Measurements from ENCODE around the gene SYDE2.
"Not testable (repeated sequence)": the region's sequence is repeated elsewhere in the genome, so short reads cannot be mapped to it uniquely, and the experiment has no call there.

SYDE2 gene

DNA sequence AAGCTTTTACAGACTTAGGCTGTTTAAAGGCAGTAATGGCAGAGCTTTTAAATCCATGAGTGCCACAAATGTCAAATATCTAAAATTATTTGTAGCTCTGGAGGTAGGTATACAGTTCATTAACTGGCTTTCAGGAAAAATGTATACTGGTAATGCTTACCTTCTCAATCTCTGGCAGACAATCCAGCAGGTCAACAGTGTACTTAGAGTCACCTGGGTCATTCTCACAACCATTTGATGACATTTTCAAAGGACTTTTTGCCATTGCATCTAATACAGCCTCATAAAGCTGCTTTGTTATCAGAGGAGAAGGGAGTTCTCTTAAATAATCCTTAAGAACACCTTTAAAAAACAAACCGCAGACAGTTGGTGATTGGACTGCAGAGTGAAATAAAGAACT, 31.9 kb downstream of the SYDE2 start:
- no peak for DNase-seq

DNA sequence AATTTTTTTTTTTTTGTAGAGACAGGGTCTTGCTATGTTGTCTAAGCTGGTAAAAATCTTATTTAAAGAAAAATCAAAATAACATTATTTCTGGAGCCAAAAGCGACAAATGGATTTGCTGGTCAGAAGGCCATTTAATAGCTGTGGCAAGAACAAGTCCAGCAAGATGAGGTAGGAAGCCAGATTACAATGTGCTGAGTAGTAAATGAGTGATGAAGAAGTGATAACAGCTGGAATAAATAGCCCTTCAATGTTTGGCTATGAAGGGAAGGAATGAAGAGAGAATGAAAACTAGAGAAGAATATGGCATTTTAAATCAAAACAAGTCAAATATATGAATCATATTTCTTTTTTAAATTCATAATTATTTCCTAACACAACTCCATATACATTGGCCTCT, 34.5 kb downstream of the SYDE2 start:
- DNase-seq, result no peak

DNA sequence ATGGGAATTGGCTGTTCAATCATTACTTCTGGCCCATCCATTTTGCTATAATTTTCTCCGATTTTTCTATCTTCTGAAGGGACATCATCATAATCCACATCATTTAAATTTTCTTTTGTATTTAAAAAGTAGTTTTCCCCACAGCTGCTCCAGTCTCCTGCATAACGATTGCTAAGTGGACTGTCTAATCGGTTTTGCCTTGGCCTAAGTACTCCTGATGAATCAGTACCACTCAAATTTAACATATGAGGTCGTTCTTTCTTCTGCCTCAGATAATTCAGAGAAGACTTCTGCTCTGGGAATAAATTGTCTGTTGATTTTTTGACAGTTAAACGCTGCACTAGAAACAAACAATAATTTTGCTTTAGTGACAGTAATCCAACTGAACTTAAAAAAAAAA, 41.9 kb downstream of the SYDE2 start:
- no peak for DNase-seq

DNA sequence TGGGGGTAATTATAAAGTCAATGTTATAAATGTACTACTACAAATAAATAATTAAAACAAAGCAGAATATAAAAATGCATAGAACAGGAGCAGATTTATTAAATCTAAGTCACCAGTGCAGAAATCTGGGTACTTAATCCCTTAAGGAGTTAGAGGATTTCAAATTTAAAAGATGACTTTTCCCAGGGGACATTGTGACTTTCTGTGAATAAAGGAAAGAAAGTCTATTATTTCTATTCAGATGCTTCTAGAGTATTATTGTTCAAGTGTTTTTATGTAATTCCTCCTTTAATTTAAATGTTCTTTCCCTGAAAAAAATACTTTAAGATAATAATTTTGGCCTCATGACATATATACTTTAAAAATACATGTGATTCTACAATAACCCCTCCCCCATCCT, 43.4 kb downstream of the SYDE2 start:
- DNase-seq, result no peak

DNA sequence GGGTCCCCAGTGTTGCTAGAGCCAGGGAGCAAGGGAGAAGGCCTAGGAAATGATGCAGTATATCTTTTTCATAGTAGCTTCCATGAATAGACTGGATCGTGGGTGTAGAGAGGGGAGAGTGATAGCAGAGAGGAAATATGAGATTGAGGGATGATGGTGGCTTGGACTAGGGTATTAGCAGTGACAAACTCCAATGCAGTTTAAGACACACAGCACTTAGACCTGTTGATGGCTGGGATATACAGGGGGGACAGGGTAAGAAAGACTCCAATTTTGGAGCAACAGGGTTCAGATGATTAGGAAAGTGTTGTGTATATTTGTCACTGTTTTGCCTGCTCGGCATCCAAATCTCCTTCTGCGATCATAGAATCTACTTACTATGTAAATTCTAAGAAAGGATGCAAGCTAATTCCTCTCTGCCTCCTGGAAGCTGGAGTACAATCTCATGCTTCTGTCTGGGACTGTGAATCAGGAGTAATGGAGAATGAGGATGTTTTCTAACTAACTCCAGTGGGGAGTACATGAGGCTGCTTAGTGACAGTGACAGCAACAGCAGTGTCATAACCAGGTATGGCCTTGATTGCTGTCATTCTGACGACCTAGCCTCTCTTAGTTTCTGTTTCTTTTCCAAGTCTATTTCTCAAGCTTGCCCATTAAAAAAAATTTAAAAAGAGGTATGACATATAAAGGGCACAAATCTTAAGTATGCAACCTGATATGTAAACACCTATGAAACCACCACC, 47.5 kb downstream of the SYDE2 start:
- DNase-seq, result no peak

DNA sequence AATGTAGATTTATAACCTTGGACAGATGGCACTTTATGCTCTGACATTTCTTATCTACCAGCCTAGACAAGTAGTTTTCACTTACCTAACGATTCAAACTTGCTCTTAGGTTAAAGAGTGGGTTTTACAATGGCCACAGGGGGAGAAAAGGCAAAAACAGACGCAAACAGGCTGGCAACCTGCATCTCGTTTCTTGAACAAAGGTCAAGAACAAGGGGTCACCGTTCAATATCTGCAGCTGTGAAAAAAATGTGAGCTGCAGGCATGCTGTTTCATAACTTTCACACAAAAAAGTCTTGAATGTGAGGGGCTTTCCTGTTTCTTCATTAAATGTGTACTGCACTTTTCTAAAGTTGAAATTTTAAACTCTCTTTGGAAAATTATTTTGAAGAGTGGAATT, 49.4 kb downstream of the SYDE2 start:
- DNase-seq, result no peak

DNA sequence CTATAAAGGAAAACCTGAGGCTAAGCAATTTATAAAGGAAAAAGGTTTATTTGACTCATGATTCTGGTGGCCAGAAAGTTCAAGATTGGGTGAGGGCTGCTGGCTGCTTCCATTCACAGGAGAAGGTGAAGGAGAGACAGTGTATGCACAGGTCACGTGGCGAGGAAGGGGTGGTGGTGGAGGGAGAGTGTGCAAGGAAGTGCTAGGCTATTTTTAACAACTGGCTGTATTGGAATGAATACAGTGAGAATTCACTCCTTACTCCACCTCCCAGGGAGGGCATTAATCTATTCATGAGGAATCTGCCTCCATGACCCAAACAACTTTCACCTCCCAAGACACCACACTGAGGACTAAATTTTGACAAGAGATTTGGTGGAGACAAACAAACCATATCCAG, 51.0 kb downstream of the SYDE2 start:
- DNase-seq, result no peak

DNA sequence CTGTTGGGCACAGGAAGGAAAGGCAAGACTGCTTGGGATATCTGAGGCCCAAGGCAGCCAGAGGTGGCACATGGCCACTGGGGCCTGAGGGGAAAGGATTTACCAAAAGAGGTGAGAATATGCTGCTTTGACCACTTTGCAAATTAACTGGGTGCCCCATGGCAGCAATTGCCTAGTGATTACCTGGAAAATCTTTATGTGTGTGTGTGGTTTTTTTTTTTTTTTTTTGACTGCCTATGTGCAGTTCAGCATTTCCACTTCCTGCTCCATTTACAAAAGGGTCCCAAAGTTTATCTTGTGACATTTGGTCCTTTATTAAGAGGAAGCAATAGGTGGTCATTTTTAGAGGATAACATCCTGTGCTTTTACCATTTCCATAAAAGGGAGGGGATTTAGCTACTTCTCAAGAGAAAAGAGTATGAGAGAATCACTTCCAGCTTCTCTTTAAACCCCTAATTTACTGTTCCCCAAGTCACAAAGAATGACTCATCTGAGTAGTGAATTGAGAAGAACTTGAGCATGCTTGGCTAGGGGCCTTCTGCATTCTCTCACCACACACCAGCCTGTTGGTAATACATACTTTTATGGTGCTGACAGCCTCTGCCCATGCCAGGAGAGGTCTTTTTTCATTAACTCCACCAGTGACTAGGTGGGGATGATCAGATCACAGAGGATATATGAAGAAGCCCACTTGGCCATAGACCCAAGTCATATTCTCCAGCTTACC, 52.1 kb downstream of the SYDE2 start:
- DNase-seq, result no peak

DNA sequence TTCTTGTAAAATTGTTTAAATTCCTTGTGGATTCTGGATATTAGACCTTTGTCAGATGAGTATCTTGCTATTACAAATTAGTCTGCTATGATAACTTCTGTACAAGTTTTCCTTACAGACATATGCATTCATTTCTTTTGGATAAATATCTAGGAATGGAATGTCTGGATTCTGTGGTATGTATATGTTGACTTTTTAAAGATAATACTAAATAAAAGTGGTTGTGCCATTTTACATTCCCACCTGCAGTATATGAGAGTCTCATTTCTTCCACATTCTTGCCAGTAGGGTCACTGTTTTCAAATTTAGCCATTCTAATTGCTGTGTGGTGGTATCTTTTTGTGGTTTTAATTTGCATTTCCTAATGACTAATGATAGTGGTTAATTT, 53.9 kb downstream of the SYDE2 start:
- no peak for DNase-seq

DNA sequence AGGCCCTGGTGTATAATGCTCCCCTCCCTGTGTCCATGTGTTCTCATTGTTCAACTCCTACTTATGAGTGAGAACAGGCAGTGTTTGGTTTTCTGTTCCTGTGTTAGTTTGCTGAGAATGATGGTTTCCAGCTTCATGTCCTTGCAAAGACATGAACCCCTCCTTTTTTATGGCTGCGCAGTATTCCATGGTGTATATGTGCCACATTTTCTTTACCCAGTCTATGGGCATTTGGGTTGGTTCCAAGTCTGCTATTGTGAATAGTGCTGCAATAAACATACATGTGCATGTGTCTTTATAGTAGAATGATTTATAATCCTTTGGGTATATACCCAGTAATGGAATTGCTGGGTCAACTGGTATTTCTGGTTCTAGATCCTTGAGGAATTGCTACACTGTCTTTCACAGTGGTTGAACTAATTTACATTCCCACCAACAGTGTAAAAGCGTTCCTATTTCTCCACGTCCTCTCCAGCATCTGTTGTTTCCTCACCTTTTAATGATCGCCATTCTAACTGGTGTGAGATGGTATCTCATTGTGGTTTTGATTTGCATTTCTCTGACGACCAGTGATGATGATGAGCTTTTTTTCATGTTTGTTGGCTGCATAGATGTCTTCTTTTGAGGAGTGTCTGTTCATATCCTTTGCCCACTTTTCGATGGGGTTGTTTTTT, 54.4 kb downstream of the SYDE2 start:
- DNase-seq, result not testable (repeated sequence)

DNA sequence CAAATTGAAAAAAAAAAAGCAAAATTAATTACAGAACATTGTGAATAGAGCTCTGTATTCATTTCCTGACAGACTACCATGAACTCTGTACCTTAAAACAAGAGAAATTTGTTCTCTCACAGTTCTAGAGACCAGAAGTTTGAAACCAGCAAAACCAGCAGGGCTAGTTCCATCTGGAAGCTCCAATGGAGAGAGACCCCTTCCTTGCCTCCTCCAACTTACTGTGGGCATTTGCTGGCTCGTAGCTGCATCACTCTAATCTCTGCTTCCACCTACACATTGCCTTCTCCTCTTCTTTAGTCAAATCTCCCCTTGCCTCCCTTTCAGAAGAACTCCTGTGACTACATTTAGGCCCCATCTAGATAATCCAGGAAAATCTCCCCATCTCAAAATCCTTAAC, 56.5 kb downstream of the SYDE2 start:
- no peak for DNase-seq

DNA sequence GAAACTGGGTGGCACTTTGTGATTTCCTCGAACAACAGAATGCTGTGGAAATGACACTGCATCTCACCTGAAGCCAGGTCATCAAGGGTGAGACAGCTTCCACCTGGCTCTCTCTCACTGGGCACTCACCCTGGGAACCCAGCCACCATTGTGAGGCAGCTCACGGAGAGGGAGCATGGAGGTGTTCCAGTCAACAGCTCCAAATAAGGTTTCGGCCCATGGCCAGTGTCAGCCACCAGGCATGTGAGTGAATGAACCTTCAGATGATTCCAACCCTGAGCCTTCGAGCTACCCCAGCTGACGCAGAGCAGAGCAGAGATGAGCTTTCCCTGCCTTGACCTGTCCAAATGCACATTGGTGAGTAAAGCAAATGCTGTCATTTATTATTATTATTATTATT, 58.1 kb downstream of the SYDE2 start:
- no peak for DNase-seq

DNA sequence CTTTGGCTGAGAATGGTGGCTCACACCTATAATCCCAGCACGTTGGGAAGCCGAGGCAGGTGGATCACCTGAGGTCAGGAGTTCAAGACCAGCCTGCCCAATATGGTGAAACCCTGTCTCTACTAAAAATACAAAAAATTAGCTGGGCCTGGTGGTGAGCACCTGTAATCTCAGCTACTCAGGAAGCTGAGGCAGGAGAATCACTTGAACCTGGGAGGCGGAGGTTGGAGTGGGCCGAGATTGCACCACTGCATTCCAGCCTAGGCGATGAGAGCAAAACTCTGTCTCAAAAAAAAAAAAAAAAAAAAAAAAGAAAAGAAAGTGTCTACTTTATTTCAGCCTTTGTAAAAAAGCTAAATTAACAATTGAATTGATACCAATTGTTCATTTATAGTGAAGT, 62.4 kb downstream of the SYDE2 start:
- DNase-seq, result not testable (repeated sequence)

DNA sequence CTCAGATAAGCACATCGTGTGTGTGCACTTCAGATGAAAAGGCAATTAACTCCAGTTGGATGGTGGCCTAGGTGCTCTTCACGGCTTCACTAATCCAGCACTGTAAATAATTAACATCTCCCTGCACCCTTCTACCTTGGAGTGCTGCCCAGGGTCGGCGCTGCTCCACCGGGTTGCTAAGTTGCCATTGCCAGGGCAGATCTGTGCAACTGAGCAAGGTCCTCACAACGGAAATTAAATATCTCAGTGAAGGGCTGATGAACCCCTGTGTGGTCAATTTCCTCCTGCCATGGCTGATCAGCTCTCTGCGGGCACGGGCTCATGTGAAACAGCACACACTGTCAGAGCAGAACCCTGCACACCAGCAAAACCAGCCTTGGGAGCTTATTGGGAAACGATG, 63.2 kb downstream of the SYDE2 start:
- DNase-seq, result no peak

DNA sequence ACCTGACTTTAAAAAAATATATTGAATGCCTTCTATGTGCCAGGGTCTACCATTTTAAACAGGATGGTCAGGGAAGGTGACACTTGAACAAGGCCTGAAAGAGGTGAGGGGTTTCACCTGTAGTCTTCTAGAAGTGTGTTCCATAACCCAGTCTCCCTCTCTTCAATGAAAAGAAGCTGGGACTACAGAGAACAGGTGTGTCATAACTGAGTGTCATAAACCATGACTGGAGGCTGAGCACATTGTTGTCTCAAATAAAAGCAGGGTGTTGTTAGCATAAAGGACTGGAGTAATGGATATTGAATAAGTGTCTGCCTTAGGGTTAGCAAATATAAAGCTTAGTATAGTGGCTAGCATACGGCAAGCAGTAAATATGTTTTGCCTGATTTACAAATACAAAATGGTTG, 65.4 kb downstream of the SYDE2 start:
- no peak for DNase-seq

DNA sequence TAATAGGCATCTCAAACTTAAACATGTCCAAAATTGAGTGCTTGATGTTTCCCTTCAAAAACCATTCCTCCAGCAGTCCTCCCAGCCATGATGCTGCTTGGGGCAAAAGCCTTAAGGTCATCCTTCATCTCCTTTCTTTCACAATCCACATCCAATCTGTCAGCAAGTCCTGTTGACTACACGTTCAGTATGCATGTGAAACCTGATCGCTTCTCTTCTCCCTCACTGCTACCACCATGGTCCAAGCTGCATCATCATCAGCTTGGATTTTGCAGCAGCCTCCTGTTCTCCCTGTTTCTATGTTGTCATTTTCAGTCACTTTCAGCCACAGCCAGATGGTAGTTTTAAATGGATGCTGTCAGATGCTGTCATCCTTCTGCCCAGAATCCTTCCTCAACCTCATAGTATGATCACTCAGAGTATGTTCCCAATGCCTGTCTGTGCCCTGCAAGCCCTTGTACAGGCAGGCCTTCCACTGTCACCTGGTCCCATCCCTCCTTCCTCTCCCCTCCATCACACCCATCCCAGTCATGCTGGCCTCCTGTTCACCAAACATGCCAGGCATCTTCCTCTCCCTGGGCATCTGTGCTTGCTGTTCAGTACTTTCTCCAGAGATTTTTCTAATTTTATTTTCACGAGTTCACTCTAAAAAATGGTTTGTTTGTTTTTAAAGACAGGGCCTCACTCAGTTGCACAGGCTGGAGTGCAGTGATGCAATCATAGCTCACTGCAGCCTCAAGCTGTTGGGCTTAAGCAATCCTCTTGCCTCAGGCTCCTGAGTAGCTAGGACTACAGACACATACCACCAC, 66.0 kb downstream of the SYDE2 start:
- no peak for DNase-seq

DNA sequence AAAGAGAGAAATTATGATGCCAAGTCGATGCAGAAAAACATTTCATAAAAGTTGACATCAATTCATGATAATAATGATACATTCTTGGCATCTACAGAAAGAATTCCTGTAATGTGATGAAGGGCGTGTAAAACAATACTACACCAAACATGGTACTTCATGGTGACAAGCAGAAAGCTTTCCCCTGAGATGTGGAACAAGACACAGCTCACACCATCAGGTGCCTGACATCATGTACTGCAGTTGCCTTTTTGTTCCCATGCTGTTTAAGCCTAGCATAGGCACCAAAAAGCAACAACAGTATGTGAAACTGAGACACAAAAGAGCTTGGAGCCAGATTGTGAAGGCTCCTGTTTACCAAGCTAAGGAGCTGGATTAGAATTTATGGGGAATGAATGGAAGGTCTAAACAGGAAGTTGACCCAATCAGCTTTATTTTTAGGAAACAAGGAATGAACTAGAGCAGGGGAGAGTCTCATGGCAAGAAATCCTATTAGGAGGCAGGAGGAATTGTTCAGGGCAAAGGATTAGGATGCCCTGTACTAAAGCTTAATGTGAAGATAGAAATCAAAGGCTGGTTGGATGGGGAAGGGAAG, 67.2 kb downstream of the SYDE2 start:
- no peak for DNase-seq

DNA sequence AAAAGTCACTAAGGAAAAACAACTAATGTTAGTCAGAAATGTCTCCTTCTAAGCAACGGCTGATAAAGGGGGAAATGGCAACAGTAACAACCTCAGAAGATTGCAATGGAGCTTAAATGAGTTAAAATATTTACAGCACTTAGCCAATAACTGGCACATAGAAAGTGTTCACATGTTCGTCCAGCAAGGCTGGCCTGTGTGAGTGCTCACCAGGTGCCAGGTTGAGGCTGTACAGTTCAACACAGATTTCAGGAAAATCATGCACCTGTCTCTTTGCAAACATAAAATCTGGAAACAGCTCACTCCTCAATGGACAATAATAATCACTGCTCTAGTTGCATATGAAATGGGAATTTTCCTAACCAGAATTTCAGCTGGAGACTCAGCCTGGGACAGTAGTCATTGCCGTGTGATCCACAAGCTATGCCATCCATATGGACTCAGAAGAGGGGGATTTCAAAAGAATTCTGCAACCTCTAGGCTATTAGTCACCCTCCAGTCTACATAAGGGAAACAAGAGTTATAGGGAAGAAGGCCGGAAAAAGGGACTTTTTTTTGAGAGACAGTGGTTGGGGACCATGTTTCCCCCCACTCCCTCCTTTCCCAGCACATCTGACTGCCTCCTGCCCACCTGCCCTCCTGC, 68.6 kb downstream of the SYDE2 start:
- no peak for DNase-seq

DNA sequence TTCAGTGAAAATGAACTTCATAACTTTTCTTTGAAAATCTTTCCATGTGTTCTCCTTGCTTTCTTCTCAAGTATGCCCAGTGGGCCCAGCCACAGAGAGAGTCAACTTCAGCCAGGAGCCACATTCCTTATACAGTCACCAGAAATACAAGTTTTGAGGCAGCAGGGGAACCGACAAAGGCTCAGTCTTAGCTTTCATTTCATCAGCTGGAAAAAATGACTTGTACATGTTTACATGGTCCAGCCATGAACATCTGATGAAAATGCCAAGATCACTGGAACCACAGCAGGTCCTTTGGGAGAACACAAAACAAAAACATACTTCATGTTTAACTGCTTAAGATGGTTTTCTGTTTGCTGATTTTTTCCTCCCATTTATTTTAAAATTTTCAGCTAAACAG, 72.5 kb downstream of the SYDE2 start:
- no peak for DNase-seq

DNA sequence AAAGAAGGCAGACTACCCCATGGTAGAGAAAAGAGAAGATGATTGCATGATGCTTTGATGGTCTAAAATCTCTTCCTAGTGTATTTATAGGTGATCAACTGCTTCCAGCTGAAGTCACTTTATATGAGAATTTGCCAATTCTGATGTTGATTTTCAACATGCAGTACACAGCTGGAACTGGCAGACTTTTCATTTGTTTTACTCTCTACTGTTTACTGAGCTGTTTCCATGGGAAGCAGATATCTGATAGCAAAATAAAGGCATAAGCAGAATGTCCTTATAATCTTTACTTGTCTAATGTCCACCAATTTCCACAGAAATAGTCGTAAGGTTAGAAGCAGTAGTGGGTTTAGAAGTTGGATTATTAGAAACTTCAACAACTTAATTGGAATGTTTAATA, 74.9 kb downstream of the SYDE2 start:
- DNase-seq, result no peak

DNA sequence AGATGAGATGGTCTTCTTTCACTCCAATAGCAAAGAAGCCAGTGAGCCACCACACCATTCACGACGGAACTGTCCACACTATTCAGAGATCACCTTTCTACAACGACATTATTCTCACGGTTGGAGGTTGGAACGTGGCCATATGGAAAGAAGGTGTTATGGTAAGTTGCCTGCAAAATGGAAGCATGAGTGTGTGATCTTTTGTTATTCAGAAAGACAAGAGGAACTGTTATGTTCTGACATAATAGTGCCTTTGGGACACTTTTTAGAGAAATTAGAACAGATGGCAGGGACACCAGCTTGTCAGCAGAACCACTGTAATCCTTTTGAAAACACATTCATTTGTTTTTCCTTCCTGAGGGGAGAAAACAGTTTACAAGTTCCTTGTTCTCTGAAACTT, 76.7 kb downstream of the SYDE2 start:
- DNase-seq, result no peak

DNA sequence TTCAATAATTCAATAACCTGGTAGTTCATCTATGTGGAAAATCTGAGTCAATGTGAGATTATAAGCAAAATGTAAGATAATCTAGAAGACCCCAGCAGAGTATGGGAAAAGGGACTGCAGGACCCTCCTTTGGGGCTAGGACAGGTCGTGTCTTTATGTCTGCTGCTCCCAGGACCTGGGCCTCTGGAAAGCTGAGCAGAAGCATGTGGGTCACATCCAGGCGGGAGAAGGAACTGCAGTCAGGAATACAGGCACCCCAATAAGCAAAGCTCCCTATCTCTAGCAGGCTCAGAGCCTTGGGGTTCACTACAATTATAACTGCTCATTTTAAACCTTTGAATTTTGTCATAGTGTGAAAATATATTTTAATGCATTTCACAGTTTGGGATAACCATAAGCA, 78.6 kb downstream of the SYDE2 start:
- DNase-seq, result no peak

Data from central memory CD4-positive, alpha-beta T cell (primary cell).